SK-N-SH treated with all-trans-retinoic acid at 6 μM for 48 hours (cell line): ENCODE measurements around the gene CDHR4.

ENCODE experiments used
- ATAC-seq: fragments of 200-7000 bp; cut with Tn5 transposase; 3 replicates; pipeline ENCODE4 v1.9.1; 2020; ENCODE audit warnings: mild to moderate bottlenecking, moderate library complexity
- ARNTL ChIP-seq: fragments of 450-650 bp; formaldehyde crosslinking; IDR thresholded peaks from 2 replicates; pipeline ENCODE4 v1.5.0; 2020; ENCODE audit warnings: low read depth, mild to moderate bottlenecking, moderate library complexity, borderline replicate concordance
- BACH2 ChIP-seq: fragments of 250-450 bp; sonication (Bioruptor Pico); IDR thresholded peaks from 2 replicates; pipeline ENCODE4 v1.9.0; 2021; ENCODE audit warnings: mild to moderate bottlenecking, borderline replicate concordance
- CSDC2 ChIP-seq: fragments of 250-450 bp; sonication (Bioruptor Pico); IDR thresholded peaks from 2 replicates; pipeline ENCODE4 v1.5.0; 2020; ENCODE audit warnings: mild to moderate bottlenecking, moderate library complexity
- ESRRG ChIP-seq: fragments of 250-450 bp; sonication (Bioruptor Pico); IDR thresholded peaks from 2 replicates; pipeline ENCODE4 v1.6.1; 2021; ENCODE audit warnings: mild to moderate bottlenecking
- GLIS3 ChIP-seq: fragments of 250-450 bp; sonication (Bioruptor Pico); IDR thresholded peaks from 2 replicates; pipeline ENCODE4 v1.5.0; 2020; ENCODE audit warnings: mild to moderate bottlenecking, moderate library complexity
- ISL1 ChIP-seq: fragments of 250-450 bp; sonication (Bioruptor Pico); IDR thresholded peaks from 2 replicates; pipeline ENCODE4 v2.1.2; 2022; ENCODE audit warnings: mild to moderate bottlenecking, moderate library complexity
- OSR1 ChIP-seq: fragments of 250-450 bp; sonication (Bioruptor Pico); IDR thresholded peaks from 2 replicates; pipeline ENCODE4 v1.8.0; 2022; ENCODE audit warnings: moderate library complexity, mild to moderate bottlenecking, inconsistent platforms
- PPARA ChIP-seq: fragments of 250-450 bp; sonication (Bioruptor Pico); IDR thresholded peaks from 2 replicates; pipeline ENCODE4 v1.5.0; 2020; ENCODE audit warnings: mild to moderate bottlenecking, borderline replicate concordance
- RARB ChIP-seq: fragments of 250-450 bp; sonication (Bioruptor Pico); IDR thresholded peaks from 2 replicates; pipeline ENCODE4 v1.8.0; 2021; ENCODE audit warnings: mild to moderate bottlenecking, moderate library complexity
- SNAI2 ChIP-seq: fragments of 250-450 bp; sonication (Bioruptor Pico); IDR thresholded peaks from 2 replicates; pipeline ENCODE4 v1.5.0; 2020; ENCODE audit warnings: mild to moderate bottlenecking, moderate library complexity
- TCF4 ChIP-seq: fragments of 250-450 bp; sonication (Bioruptor Pico); IDR thresholded peaks from 2 replicates; pipeline ENCODE4 v1.8.0; 2021; ENCODE audit warnings: mild to moderate bottlenecking, moderate library complexity, borderline replicate concordance
- ZC3H10 ChIP-seq: fragments of 250-450 bp; sonication (Bioruptor Pico); IDR thresholded peaks from 2 replicates; pipeline ENCODE4 v1.5.1; 2021; ENCODE audit warnings: mild to moderate bottlenecking, moderate library complexity
- ZFP3 ChIP-seq: fragments of 250-450 bp; sonication (Bioruptor Pico); IDR thresholded peaks from 2 replicates; pipeline ENCODE4 v1.5.0; 2020; ENCODE audit warnings: mild to moderate bottlenecking, moderate library complexity
- ZFP30 ChIP-seq: fragments of 450-650 bp; formaldehyde crosslinking; IDR thresholded peaks from 2 replicates; pipeline ENCODE4 v1.5.0; 2022; ENCODE audit warnings: mild to moderate bottlenecking, moderate library complexity
- ZNF565 ChIP-seq: fragments of 450-650 bp; formaldehyde crosslinking; conservative IDR thresholded peaks from 2 replicates; pipeline ENCODE4 v1.5.0; 2020; ENCODE audit warnings: low read depth, mild to moderate bottlenecking, moderate library complexity
- ZNF70 ChIP-seq: fragments of 450-650 bp; formaldehyde crosslinking; IDR thresholded peaks from 2 replicates; pipeline ENCODE4 v1.5.0; 2020; ENCODE audit warnings: mild to moderate bottlenecking, moderate library complexity
- ZNF8 ChIP-seq: fragments of 450-650 bp; formaldehyde crosslinking; IDR thresholded peaks from 2 replicates; pipeline ENCODE4 v1.5.0; 2020; ENCODE audit warnings: mild to moderate bottlenecking, moderate library complexity
- TF ChIP-seq, protein P1 (sequence below): fragments of 250-450 bp; sonication (Bioruptor Pico); IDR thresholded peaks from 2 replicates; pipeline ENCODE4 v1.5.1; 2020; ENCODE audit warnings: low read depth, mild to moderate bottlenecking, moderate library complexity
- TF ChIP-seq, protein P2 (sequence below): fragments of 250-450 bp; sonication (Bioruptor Pico); IDR thresholded peaks from 2 replicates; pipeline ENCODE4 v1.8.0; 2021; ENCODE audit warnings: low read depth, mild to moderate bottlenecking, moderate library complexity, borderline replicate concordance
- TF ChIP-seq, protein P3 (sequence below): fragments of 250-450 bp; sonication (Bioruptor Pico); IDR thresholded peaks from 2 replicates; pipeline ENCODE4 v1.5.0; 2020; ENCODE audit warnings: mild to moderate bottlenecking, moderate library complexity
- TF ChIP-seq, protein P4 (sequence below): fragments of 250-450 bp; sonication (Bioruptor Pico); IDR thresholded peaks from 2 replicates; pipeline ENCODE4 v1.8.0; 2020; ENCODE audit warnings: mild to moderate bottlenecking, moderate library complexity, borderline replicate concordance

CDHR4 gene

DNA sequence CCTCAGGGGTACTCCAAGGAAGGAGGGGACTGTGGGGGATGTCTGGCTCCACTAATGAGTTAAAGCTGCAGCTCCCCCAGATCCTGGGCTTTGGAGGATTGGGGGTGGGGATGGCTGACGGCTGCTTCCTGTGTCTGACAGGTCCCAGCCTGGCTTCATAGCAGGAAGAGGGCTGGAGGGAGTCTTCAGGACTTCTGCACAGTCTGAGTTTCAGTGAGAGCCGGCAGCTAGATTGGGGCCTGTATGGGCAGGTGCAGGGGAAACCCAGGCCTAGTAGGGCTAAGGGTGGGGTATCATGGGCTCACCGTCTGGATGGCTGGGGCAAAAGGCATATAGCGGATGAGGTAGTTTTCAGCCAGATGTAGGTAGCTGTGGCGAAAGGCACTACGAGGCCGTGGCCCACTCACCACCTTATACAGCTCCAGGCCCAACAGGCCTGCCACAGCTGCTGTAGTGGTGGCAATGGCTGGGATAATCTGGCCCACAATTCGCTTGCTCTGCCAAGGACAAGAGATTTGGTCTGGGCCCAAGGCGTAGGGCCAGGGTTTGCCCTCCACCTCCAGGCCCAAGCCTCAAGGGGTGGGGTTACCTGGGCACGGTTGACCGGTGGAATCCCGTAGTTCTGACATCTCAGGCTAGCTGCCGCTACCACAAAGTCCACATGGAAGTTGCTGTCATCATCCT, 7.9 kb upstream of the CDHR4 start:
- ATAC-seq = no peak
- TF ChIP-seq ARNTL (CRISPR knock-in tag) = no peak
- TF ChIP-seq SNAI2 (CRISPR knock-in tag) = no peak
- no peak for TF ChIP-seq ZNF565 (CRISPR knock-in tag)
- no peak for TF ChIP-seq GLIS3 (CRISPR knock-in tag)
- no peak for TF ChIP-seq ZNF70 (CRISPR knock-in tag)
- no peak for TF ChIP-seq ZFP3 (CRISPR knock-in tag)
- no peak for TF ChIP-seq ISL1 (CRISPR knock-in tag)
- TF ChIP-seq BACH2 = no peak
- TF ChIP-seq ZFP30 (CRISPR knock-in tag) = no peak
- TF ChIP-seq PPARA = no peak
- TF ChIP-seq, protein P1, sequence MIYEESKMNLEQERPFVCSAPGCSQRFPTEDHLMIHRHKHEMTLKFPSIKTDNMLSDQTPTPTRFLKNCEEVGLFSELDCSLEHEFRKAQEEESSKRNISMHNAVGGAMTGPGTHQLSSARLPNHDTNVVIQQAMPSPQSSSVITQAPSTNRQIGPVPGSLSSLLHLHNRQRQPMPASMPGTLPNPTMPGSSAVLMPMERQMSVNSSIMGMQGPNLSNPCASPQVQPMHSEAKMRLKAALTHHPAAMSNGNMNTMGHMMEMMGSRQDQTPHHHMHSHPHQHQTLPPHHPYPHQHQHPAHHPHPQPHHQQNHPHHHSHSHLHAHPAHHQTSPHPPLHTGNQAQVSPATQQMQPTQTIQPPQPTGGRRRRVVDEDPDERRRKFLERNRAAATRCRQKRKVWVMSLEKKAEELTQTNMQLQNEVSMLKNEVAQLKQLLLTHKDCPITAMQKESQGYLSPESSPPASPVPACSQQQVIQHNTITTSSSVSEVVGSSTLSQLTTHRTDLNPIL = no peak
- TF ChIP-seq ZC3H10 (CRISPR knock-in tag) = no peak
- no peak for TF ChIP-seq TCF4 (CRISPR knock-in tag)
- no peak for TF ChIP-seq ESRRG (CRISPR knock-in tag)
- TF ChIP-seq, protein P2, sequence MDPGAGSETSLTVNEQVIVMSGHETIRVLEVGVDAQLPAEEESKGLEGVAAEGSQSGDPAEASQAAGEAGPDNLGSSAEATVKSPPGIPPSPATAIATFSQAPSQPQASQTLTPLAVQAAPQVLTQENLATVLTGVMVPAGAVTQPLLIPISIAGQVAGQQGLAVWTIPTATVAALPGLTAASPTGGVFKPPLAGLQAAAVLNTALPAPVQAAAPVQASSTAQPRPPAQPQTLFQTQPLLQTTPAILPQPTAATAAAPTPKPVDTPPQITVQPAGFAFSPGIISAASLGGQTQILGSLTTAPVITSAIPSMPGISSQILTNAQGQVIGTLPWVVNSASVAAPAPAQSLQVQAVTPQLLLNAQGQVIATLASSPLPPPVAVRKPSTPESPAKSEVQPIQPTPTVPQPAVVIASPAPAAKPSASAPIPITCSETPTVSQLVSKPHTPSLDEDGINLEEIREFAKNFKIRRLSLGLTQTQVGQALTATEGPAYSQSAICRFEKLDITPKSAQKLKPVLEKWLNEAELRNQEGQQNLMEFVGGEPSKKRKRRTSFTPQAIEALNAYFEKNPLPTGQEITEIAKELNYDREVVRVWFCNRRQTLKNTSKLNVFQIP (CRISPR knock-in tag) = no peak
- no peak for TF ChIP-seq ZNF8 (CRISPR knock-in tag)
- TF ChIP-seq, protein P3, sequence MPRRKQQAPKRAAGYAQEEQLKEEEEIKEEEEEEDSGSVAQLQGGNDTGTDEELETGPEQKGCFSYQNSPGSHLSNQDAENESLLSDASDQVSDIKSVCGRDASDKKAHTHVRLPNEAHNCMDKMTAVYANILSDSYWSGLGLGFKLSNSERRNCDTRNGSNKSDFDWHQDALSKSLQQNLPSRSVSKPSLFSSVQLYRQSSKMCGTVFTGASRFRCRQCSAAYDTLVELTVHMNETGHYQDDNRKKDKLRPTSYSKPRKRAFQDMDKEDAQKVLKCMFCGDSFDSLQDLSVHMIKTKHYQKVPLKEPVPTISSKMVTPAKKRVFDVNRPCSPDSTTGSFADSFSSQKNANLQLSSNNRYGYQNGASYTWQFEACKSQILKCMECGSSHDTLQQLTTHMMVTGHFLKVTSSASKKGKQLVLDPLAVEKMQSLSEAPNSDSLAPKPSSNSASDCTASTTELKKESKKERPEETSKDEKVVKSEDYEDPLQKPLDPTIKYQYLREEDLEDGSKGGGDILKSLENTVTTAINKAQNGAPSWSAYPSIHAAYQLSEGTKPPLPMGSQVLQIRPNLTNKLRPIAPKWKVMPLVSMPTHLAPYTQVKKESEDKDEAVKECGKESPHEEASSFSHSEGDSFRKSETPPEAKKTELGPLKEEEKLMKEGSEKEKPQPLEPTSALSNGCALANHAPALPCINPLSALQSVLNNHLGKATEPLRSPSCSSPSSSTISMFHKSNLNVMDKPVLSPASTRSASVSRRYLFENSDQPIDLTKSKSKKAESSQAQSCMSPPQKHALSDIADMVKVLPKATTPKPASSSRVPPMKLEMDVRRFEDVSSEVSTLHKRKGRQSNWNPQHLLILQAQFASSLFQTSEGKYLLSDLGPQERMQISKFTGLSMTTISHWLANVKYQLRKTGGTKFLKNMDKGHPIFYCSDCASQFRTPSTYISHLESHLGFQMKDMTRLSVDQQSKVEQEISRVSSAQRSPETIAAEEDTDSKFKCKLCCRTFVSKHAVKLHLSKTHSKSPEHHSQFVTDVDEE (CRISPR knock-in tag) = no peak
- TF ChIP-seq OSR1 = no peak

DNA sequence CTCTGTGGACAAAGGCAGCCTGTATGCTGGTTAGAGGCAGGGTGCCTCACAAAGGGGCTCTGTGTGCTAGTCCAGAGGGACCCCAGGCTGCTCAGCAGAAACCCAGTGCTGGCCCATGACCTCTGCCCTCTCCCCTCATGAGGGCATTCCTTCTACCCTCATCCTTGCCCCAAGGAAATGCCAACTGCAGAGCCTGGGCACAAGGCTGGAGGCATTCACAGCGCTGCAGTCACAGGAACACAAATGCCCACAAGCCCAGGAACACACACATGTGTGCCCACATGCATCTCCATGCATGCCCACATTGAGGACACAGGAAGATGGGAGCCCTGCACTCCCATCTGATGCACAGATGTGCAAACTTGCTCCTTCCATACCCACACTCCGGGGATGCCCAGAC, 7.2 kb upstream of the CDHR4 start:
- TF ChIP-seq, protein P3 (CRISPR knock-in tag) = no peak
- ATAC-seq = no peak

DNA sequence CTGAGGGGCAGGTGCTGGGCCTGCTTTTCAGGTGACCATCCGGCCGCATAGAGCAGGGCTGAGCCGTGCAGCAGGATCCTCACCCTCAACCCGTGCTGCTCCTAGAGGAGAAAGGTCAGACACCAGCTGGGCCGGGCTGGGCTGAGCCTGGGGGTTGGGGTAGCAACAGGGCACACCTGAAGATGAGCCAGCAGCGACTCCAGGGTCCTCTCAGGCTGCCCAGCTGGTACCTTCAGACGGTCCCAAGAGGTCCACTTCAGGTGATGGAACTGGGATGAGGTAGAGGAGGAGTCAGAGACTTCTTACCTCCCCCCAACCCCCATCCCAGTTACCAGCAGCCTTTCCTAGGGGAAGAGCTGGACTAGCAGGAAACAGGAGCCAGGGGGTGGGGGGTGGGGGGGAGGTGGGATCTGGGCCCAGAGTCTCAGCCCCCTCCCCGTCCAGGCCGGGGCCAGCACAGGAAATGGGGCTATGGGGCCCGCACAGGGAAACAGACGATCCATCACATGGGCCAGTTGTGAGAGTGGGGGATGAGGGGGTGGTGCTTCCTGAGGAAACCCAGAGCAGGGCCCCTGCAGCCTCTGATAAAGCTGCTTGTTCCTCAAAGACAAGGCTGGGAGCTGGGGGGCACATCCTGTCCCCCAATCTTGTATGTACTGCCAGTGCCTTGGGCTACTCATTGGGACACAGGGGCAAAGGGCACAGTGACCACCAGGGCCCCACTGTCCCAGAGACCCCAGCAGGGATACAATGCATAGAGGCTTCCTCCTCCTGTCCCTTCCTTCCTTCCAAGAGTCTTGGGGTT, 6.4 kb upstream of the CDHR4 start:
- TF ChIP-seq BACH2 (no peak), ZNF565 (CRISPR knock-in tag) (no peak), RARB (CRISPR knock-in tag) (no peak), GLIS3 (CRISPR knock-in tag) (no peak), ARNTL (CRISPR knock-in tag) (no peak), ZNF8 (CRISPR knock-in tag) (no peak), SNAI2 (CRISPR knock-in tag) (no peak), ESRRG (CRISPR knock-in tag) (no peak), OSR1 (no peak), ISL1 (CRISPR knock-in tag) (no peak), CSDC2 (no peak), ZC3H10 (CRISPR knock-in tag) (no peak), ZFP30 (CRISPR knock-in tag) (no peak)
- TF ChIP-seq, protein P4, sequence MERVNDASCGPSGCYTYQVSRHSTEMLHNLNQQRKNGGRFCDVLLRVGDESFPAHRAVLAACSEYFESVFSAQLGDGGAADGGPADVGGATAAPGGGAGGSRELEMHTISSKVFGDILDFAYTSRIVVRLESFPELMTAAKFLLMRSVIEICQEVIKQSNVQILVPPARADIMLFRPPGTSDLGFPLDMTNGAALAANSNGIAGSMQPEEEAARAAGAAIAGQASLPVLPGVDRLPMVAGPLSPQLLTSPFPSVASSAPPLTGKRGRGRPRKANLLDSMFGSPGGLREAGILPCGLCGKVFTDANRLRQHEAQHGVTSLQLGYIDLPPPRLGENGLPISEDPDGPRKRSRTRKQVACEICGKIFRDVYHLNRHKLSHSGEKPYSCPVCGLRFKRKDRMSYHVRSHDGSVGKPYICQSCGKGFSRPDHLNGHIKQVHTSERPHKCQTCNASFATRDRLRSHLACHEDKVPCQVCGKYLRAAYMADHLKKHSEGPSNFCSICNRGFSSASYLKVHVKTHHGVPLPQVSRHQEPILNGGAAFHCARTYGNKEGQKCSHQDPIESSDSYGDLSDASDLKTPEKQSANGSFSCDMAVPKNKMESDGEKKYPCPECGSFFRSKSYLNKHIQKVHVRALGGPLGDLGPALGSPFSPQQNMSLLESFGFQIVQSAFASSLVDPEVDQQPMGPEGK = no peak
- TF ChIP-seq, protein P1 = no peak
- TF ChIP-seq, all 23 proteins: peak for 0
- no peak for ATAC-seq
